K562 (cell line): ENCODE measurements around the gene CPZ. TPM values are rescaled to one million over a fixed set of nuclear protein-coding genes. Genes with fewer than 3 reads are reported as not detected.

Source experiments
- ATAC-seq: fragments of 200-7000 bp; cut with Tn5 transposase; 3 replicates; pipeline ENCODE4 v1.9.1; 2020; ENCODE audit warnings: moderate library complexity
- BruUV-seq: library from RNA; stranded (reverse); fragments of 400-500 nt; replicated peaks from 2 replicates; lab custom pipeline; 2021; lab: Mats Ljungman, UMichigan
- CTCF ChIA-PET: fragments of 300-600 bp; formaldehyde crosslinking; extraction: SDS; loops from one replicate; lab custom pipeline; 2021; ENCODE audit warnings: low intra/inter-chr PET ratio; lab: Yijun Ruan, JAX
- POLR2A ChIA-PET: fragments of 300-600, 350-650 bp; sonication (Branson Sonifier 250); formaldehyde crosslinking; extraction: SDS; loops from one replicate; lab custom pipeline; 2021; ENCODE audit warnings: antibody characterized with exemption, inconsistent platforms; lab: Yijun Ruan, JAX
- DNase-seq, 4 experiments: peaks; one replicate each; pipeline versions ENCODE4 v3.0.0 to v3.0.0-alpha.2; 2011 to 2018; ENCODE audit warnings: low spot score in 3 of 4, mixed read lengths in 3 of 4; ENCODE audit errors: extremely low read depth in 1 of 4
- FAIRE-seq: peaks from 2 replicates; lab custom pipeline; 2011; peaks lifted over from hg19 to GRCh38; lab: Jason Lieb, UNC
- H2AFZ ChIP-seq: 2 replicates; pipeline ENCODE4 v1.6.0; 2011; ENCODE audit warnings: low read depth, low read length, control low read depth, inconsistent platforms
- H3K27ac ChIP-seq: fragments of 200-600 bp; 3 replicates; pipeline ENCODE4 v1.8.0; 2011; ENCODE audit warnings: low read depth, mild to moderate bottlenecking, control low read depth, inconsistent platforms, low read length, moderate library complexity, mixed read lengths; ENCODE audit errors: extremely low read depth
- H3K27me3 ChIP-seq, 2 experiments: fragments of 300-600 bp in 1 of 2; 2 replicates in 1 of 2; 3 replicates in 1 of 2; pipeline versions ENCODE4 v1.6.0 to v1.8.0; 2011; ENCODE audit warnings: inconsistent platforms in 2 of 2, low read length in 2 of 2, mild to moderate bottlenecking in 1 of 2, mixed read lengths in 1 of 2, moderate library complexity in 1 of 2; ENCODE audit not compliant: control insufficient read depth in 2 of 2, insufficient read depth in 2 of 2
- H3K36me3 ChIP-seq: fragments of 300-600 bp; 3 replicates; pipeline ENCODE4 v1.8.0; 2011; ENCODE audit warnings: mild to moderate bottlenecking, low read length, inconsistent platforms; ENCODE audit not compliant: control insufficient read depth, insufficient read depth
- H3K4me1 ChIP-seq, 2 experiments: fragments of 200-600 bp in 1 of 2; replicated peaks in 1 of 2; 2 replicates in 1 of 2; 3 replicates in 1 of 2; pipeline versions ENCODE4 v1.5.1 to v1.8.0; 2011; ENCODE audit warnings: inconsistent platforms in 2 of 2, low read length in 2 of 2, mild to moderate bottlenecking in 1 of 2, mixed read lengths in 1 of 2, moderate library complexity in 1 of 2; ENCODE audit not compliant: control insufficient read depth in 2 of 2, insufficient read depth in 2 of 2
- H3K4me2 ChIP-seq: 2 replicates; pipeline ENCODE4 v1.6.1; 2011; ENCODE audit warnings: low read length, control low read depth, inconsistent platforms, mixed read lengths; ENCODE audit not compliant: insufficient read depth
- H3K4me3 ChIP-seq: fragments of 200-600 bp; sonication (generic), shearing (Covaris generic); 2 replicates; pipeline ENCODE4 v1.5.1; 2016; ENCODE audit warnings: control low read depth, inconsistent platforms
- H3K79me2 ChIP-seq: fragments of 200-600 bp; 3 replicates; pipeline ENCODE4 v1.8.0; 2011; ENCODE audit warnings: low read length, inconsistent platforms; ENCODE audit not compliant: control insufficient read depth, insufficient read depth
- H3K9ac ChIP-seq, 2 experiments: 2 replicates each; pipeline versions ENCODE4 v1.6.0 to v1.6.1; 2011; ENCODE audit warnings: low read depth in 2 of 2, low read length in 2 of 2, control low read depth in 1 of 2, inconsistent platforms in 1 of 2, mild to moderate bottlenecking in 1 of 2, mixed read lengths in 1 of 2; ENCODE audit not compliant: insufficient read depth in 1 of 2
- H3K9me1 ChIP-seq: one replicate; pipeline ENCODE4 v1.6.0; 2011; ENCODE audit warnings: inconsistent platforms, mild to moderate bottlenecking, low read length, moderate library complexity; ENCODE audit not compliant: control insufficient read depth, insufficient read depth
- H3K9me3 ChIP-seq: replicated peaks from 2 replicates; pipeline ENCODE4 v1.5.1; 2011; ENCODE audit warnings: low read depth, low read length, inconsistent platforms; ENCODE audit not compliant: control insufficient read depth, insufficient read depth
- H4K20me1 ChIP-seq: replicated peaks from 2 replicates; pipeline ENCODE4 v1.6.1; 2011; ENCODE audit warnings: low read length, inconsistent platforms, mixed read lengths; ENCODE audit not compliant: control insufficient read depth, insufficient read depth
- ETS2 ChIP-seq: IDR thresholded peaks from 2 replicates; pipeline ENCODE4 v1.6.1; 2016; ENCODE audit warnings: borderline replicate concordance, missing genetic modification characterization, mild to moderate bottlenecking, moderate library complexity, missing compliant biosample characterization; ENCODE audit not compliant: poor library complexity, severe bottlenecking
- ETV6 ChIP-seq, 3 experiments: fragments of 150-350 bp in 1 of 3; sonication (generic) in 1 of 3; formaldehyde crosslinking in 1 of 3; IDR thresholded peaks; 2 replicates each; pipeline versions ENCODE4 v1.6.1 to v1.8.0; 2014 to 2022; ENCODE audit warnings: borderline replicate concordance in 2 of 3, low read depth in 2 of 3, antibody characterized with exemption in 1 of 3, low read length in 1 of 3, mild to moderate bottlenecking in 1 of 3, missing genetic modification reagents in 1 of 3
- HNRNPL ChIP-seq: fragments of 200-400 bp; formaldehyde crosslinking; IDR thresholded peaks from 2 replicates; pipeline ENCODE4 v1.6.1; 2017; ENCODE audit warnings: low read depth, mild to moderate bottlenecking, low read length
- MCM7 ChIP-seq, 2 experiments: fragments of 450-650 bp; IDR thresholded peaks; 2 replicates each; pipeline ENCODE4 v1.6.1; 2016 to 2018
- NFIC ChIP-seq: fragments of 450-650 bp; IDR thresholded peaks from 2 replicates; pipeline ENCODE4 v1.6.1; 2017; ENCODE audit warnings: mild to moderate bottlenecking, inconsistent platforms
- RBM34 ChIP-seq: fragments of 200-400 bp; formaldehyde crosslinking; IDR thresholded peaks from 2 replicates; pipeline ENCODE4 v1.6.1; 2018; ENCODE audit warnings: low read length, borderline replicate concordance; ENCODE audit not compliant: insufficient read depth
- ZNF224 ChIP-seq: sonication (generic); formaldehyde crosslinking; IDR thresholded peaks from 2 replicates; pipeline ENCODE4 v1.8.0; 2022; ENCODE audit warnings: mild to moderate bottlenecking, missing genetic modification reagents
- WGBS: fragments of 100-300 bp; shearing (Covaris generic); methylation state at CpG from one replicate; pipeline ENCODE4 v1.1.6; 2016; ENCODE audit warnings: low coverage, mixed read lengths; ENCODE audit not compliant: insufficient coverage; ENCODE audit errors: missing lambda C conversion rate; 5-methylcytosine and 5-hydroxymethylcytosine counted together
- in situ Hi-C: fragments of 300-500 bp; cut with MboI; formaldehyde crosslinking; loops from 4 replicates; pipeline ENCODE4 v1.15.0; 2018; ENCODE audit warnings: inconsistent platforms, mixed read lengths
- intact Hi-C: fragments of 100-400 bp; cut with micrococcal nuclease; formaldehyde crosslinking; loops from 2 replicates; pipeline ENCODE4 v1.14.2; 2022
- polyA plus RNA-seq, 8 experiments: library from polyadenylated mRNA; depleted of rRNA in 4 of 8; stranded (reverse) in 5 of 8; unstranded in 3 of 8; fragments of >200 nt; fragmentation: Nextera tagmentation in 2 of 8; fragmentation: Illumina TruSeq in 1 of 8; extraction: Ambion mirVana in 2 of 8; extraction: Trizol in 1 of 8; gene quantifications; 2 replicates each; pipeline versions ENCODE4 v1.2.1 to v1.2.3, GENCODE V29; 2011 to 2014; ENCODE audit warnings: inconsistent platforms in 1 of 8, missing spikeins in 1 of 8
- total RNA-seq, 7 experiments: library from RNA; depleted of rRNA in 6 of 7; stranded (reverse); fragments of >200 nt in 6 of 7; fragmentation: Illumina TruSeq in 2 of 7; extraction: Trizol in 2 of 7; gene quantifications; 2 replicates each; pipeline versions ENCODE4 v1.2.1 to v1.2.3, GENCODE V29; 2011 to 2021; ENCODE audit warnings: low replicate concordance in 1 of 7
- TF ChIP-seq, protein P1 (sequence below): fragments of 450-650 bp; IDR thresholded peaks from 2 replicates; pipeline ENCODE4 v1.6.1; 2016; ENCODE audit warnings: mild to moderate bottlenecking

The CPZ gene
- total and polyA plus RNA-seq, 9 of the 15 experiments (the other 6 are each of a cell fraction or from before 2014, with no cell fraction given), result 0.06 to 2.2 (median 1.2) TPM; not detected in 1

DNA sequence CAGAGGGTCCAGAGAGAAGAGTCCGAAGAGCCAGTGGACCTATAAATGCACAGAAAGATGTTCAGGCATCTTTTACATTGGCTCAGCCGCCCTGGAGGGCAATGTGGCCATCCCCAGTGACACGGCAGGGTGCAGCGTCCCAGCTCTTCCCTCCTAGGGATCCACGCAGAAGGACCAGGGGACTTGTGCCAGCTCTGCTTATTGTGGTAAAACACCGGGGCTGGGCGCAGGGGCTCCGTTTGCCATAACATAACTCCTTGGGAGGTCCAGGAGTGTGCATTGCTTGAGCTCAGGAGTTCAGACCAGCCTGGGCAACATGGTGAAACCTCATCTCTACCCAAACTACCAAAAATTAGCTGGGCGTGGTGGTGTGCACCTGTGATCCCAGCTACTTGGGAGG, 70.2 kb downstream of the CPZ start:
- TF ChIP-seq NFIC, result no peak
- TF ChIP-seq ETS2, result no peak
- TF ChIP-seq RBM34, result no peak
- TF ChIP-seq ETV6 (IDR thresholded peaks at IDR 0.05; ENCODE audit: borderline replicate concordance in 1 of 2, low read depth in 2 of 2, low read length in 1 of 2), result no peak
- TF ChIP-seq ETV6 (CRISPR knock-in tag; IDR thresholded peaks at IDR 0.05; ENCODE audit: borderline replicate concordance), result no peak
- TF ChIP-seq, protein P1, sequence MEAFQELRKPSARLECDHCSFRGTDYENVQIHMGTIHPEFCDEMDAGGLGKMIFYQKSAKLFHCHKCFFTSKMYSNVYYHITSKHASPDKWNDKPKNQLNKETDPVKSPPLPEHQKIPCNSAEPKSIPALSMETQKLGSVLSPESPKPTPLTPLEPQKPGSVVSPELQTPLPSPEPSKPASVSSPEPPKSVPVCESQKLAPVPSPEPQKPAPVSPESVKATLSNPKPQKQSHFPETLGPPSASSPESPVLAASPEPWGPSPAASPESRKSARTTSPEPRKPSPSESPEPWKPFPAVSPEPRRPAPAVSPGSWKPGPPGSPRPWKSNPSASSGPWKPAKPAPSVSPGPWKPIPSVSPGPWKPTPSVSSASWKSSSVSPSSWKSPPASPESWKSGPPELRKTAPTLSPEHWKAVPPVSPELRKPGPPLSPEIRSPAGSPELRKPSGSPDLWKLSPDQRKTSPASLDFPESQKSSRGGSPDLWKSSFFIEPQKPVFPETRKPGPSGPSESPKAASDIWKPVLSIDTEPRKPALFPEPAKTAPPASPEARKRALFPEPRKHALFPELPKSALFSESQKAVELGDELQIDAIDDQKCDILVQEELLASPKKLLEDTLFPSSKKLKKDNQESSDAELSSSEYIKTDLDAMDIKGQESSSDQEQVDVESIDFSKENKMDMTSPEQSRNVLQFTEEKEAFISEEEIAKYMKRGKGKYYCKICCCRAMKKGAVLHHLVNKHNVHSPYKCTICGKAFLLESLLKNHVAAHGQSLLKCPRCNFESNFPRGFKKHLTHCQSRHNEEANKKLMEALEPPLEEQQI, result no peak
- TF ChIP-seq MCM7 (IDR thresholded peaks at IDR 0.05), result no peak
- TF ChIP-seq HNRNPL, result no peak
- no peak for TF ChIP-seq ZNF224 (CRISPR knock-in tag)
- H3K4me1 ChIP-seq, result no peaks in the 10 kb centered on the region
- BruUV-seq, result no TSS peak
- intact Hi-C loops (no loop called here), in situ Hi-C loops (no loop called here)
- ChIA-PET CTCF (no interaction called here), POLR2A (no interaction called here)
- H2AFZ ChIP-seq, result no peak overlapping the region
- H3K4me2 ChIP-seq, result no peak overlapping the region
- no peaks in the 10 kb centered on the region for H3K79me2 ChIP-seq
- H3K36me3 ChIP-seq, result no peaks in the 10 kb centered on the region
- no peak overlapping the region for H3K9ac ChIP-seq
- no peak for DNase-seq
- H3K4me3 ChIP-seq, result no peak overlapping the region
- FAIRE-seq, result no peak
- peaks cover 2 to 25% of the 10 kb centered on the region in 2 experiments; a peak in 2 of 5 replicates for H3K27me3 ChIP-seq
- 1% methylated on average over 9 of the region's 9 CpGs for WGBS
- no peak for ATAC-seq
- H3K27ac ChIP-seq, result no peak overlapping the region
- no peaks in the 10 kb centered on the region for H3K9me1 ChIP-seq
- no peaks in the 10 kb centered on the region for H3K9me3 ChIP-seq
- H4K20me1 ChIP-seq, result no peaks in the 10 kb centered on the region; the same call in 1 of the 2 replicates
